ENCODE results near the gene MARCHF11. TPM values are rescaled to one million over a fixed set of nuclear protein-coding genes. Genes with fewer than 3 reads are reported as not detected.

Gene MARCHF11
- total and polyA plus RNA-seq, 2 experiments from 2014 or later = not detected

DNA sequence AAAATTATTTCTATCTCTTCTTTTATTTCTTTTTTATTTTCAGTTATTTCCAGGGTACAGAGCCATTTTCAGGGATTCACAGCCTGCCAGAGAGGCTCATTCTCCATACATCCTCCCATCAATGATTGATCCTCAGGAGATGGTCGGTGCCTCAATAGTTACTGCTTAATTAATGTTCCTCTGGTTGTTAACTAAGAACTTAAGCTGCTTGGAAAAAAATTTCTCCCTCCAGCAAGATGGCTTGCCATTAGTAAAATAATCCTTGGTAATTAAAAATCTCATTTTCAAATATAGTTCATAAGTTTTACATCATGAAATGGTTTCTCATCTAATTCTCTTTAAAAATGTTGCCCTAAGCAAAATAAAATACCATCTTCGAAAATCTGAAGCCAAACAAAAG lies 20.0 kb downstream of the MARCHF11 start:
- Histone ChIP-seq H3F3A (ENCODE audit: insufficient read depth) (no peaks in the 10 kb centered on the region), H3K36me3 (ENCODE audit: low read depth) (no peaks in the 10 kb centered on the region), H2AFZ (no peak overlapping the region), H3K4me2 (ENCODE audit: unreplicated experiment) (no peak overlapping the region), H3K9me3 (ENCODE audit: low read depth) (no peaks in the 10 kb centered on the region), H3K4me3 (no peak overlapping the region), H3K4me1 (ENCODE audit: insufficient read depth) (no peaks in the 10 kb centered on the region), H3K79me2 (ENCODE audit: insufficient read depth) (no peaks in the 10 kb centered on the region), H4K20me1 (ENCODE audit: insufficient read depth) (no peaks in the 10 kb centered on the region), H3K9ac (no peak overlapping the region), H3K9me2 (ENCODE audit: insufficient read depth) (no peaks in the 10 kb centered on the region), H3K27ac (no peak overlapping the region), H3K27me3 (replicated peaks; ENCODE audit: insufficient read depth) (no peaks in the 10 kb centered on the region)
- 40 to 45% methylated on average over 2 of the region's 2 CpGs for WGBS, 2 experiments (ENCODE audit: low coverage in 1 of 2, low lambda C conversion rate in 2 of 2, missing lambda C conversion rate in 2 of 2)
- in situ Hi-C loops (cut with MboI) = loop anchor here (10.0 to 25.0 kb wide), 2 partner anchors 295 to 1053 kb away; partner anchors contain the start of gene BASP1
- no peak for TF ChIP-seq EZH2 (IDR thresholded peaks at IDR 0.05; ENCODE audit: insufficient read depth, poor library complexity, severe bottlenecking)
- TF ChIP-seq EZH2phosphoT487 (IDR thresholded peaks at IDR 0.05; ENCODE audit: insufficient read depth, low read depth) = no peak
- DNase-seq = no peak

- Histone ChIP-seq H4K20me1 (ENCODE audit: insufficient read depth) (no peaks in the 10 kb centered on the region), H3K27me3 (replicated peaks; ENCODE audit: insufficient read depth) (no peaks in the 10 kb centered on the region), H3K79me2 (ENCODE audit: insufficient read depth) (no peaks in the 10 kb centered on the region), H3K4me1 (ENCODE audit: insufficient read depth) (no peaks in the 10 kb centered on the region), H3K9ac (no peak overlapping the region), H3K4me2 (ENCODE audit: unreplicated experiment) (no peak overlapping the region), H3K9me3 (ENCODE audit: low read depth) (no peaks in the 10 kb centered on the region), H3K27ac (no peak overlapping the region), H3K4me3 (no peak overlapping the region), H3K9me2 (ENCODE audit: insufficient read depth) (no peaks in the 10 kb centered on the region), H3K36me3 (ENCODE audit: low read depth) (no peaks in the 10 kb centered on the region), H2AFZ (no peak overlapping the region), H3F3A (ENCODE audit: insufficient read depth) (no peaks in the 10 kb centered on the region)
- DNase-seq = no peak
- TF ChIP-seq EZH2phosphoT487 (IDR thresholded peaks at IDR 0.05; ENCODE audit: insufficient read depth, low read depth) (no peak), EZH2 (IDR thresholded peaks at IDR 0.05; ENCODE audit: insufficient read depth, poor library complexity, severe bottlenecking) (no peak)
- in situ Hi-C loops (cut with MboI) = loop anchor here (10.0 to 25.0 kb wide), 2 partner anchors 299 to 1056 kb away; partner anchors contain the start of gene BASP1
- 52% methylated on average over 1 of the region's 1 CpG for WGBS, 2 experiments (ENCODE audit: low coverage in 1 of 2, low lambda C conversion rate in 2 of 2, missing lambda C conversion rate in 2 of 2)
Observed at GRCh38 chr5:16156152-16156551, 23.4 kb downstream of the MARCHF11 start.

- H3K79me2 ChIP-seq (ENCODE audit: insufficient read depth) = no peaks in the 10 kb centered on the region
- no peak overlapping the region for H2AFZ ChIP-seq
- no peak for TF ChIP-seq EZH2phosphoT487 (IDR thresholded peaks at IDR 0.05; ENCODE audit: insufficient read depth, low read depth)
- no peak for TF ChIP-seq EZH2 (IDR thresholded peaks at IDR 0.05; ENCODE audit: insufficient read depth, poor library complexity, severe bottlenecking)
- no peak for DNase-seq
- no peaks in the 10 kb centered on the region for H3K9me2 ChIP-seq (ENCODE audit: insufficient read depth)
- H4K20me1 ChIP-seq (ENCODE audit: insufficient read depth) = no peaks in the 10 kb centered on the region
- in situ Hi-C loops (cut with MboI) = loop anchor here (10.0 to 25.0 kb wide), 2 partner anchors 302 to 1059 kb away; partner anchors contain the start of gene BASP1
- no peak overlapping the region for H3K4me3 ChIP-seq
- H3K27ac ChIP-seq = no peak overlapping the region
- H3K9ac ChIP-seq = no peak overlapping the region
- no peaks in the 10 kb centered on the region for H3K36me3 ChIP-seq (ENCODE audit: low read depth)
- no peak overlapping the region for H3K4me2 ChIP-seq (ENCODE audit: unreplicated experiment)
- no peaks in the 10 kb centered on the region for H3K9me3 ChIP-seq (ENCODE audit: low read depth)
- H3F3A ChIP-seq (ENCODE audit: insufficient read depth) = no peaks in the 10 kb centered on the region
- no peaks in the 10 kb centered on the region for H3K4me1 ChIP-seq (ENCODE audit: insufficient read depth)
- WGBS, 2 experiments (ENCODE audit: low coverage in 1 of 2, low lambda C conversion rate in 2 of 2, missing lambda C conversion rate in 2 of 2) = 7 to 17% methylated on average over 3 of the region's 3 CpGs
- no peaks in the 10 kb centered on the region for H3K27me3 ChIP-seq (replicated peaks; ENCODE audit: insufficient read depth)
Observed at GRCh38 chr5:16152601-16153568, 26.7 kb downstream of the MARCHF11 start.

DNA sequence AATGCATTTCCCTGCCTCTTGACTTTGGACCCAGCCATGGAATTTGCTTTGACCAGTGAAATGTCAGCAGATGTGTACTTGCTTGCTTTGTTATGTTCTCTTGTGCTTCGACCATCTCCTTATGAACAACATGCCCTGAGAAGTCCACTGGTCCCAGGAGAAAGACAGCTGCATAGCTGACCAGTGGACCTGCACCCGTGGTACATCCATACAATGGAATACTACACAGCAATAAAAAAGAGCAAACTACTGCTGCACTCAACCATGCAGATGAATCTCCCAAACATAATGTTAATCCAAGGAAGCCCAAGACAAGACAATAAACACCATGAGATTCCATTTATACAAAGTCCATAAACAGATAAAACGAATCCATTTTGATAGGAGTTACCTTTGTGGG lies 30.0 kb downstream of the MARCHF11 start:
- no peaks in the 10 kb centered on the region for H3K79me2 ChIP-seq (ENCODE audit: insufficient read depth)
- H3K9me3 ChIP-seq (ENCODE audit: low read depth) = no peaks in the 10 kb centered on the region
- no peaks in the 10 kb centered on the region for H3K36me3 ChIP-seq (ENCODE audit: low read depth)
- no peak overlapping the region for H3K9ac ChIP-seq
- no peaks in the 10 kb centered on the region; the same call in 1 of the 2 replicates for H3K27me3 ChIP-seq (replicated peaks; ENCODE audit: insufficient read depth)
- TF ChIP-seq EZH2 (IDR thresholded peaks at IDR 0.05; ENCODE audit: insufficient read depth, poor library complexity, severe bottlenecking) (no peak), EZH2phosphoT487 (IDR thresholded peaks at IDR 0.05; ENCODE audit: insufficient read depth, low read depth) (no peak)
- no peak overlapping the region for H3K4me2 ChIP-seq (ENCODE audit: unreplicated experiment)
- 14 to 22% methylated on average over 3 of the region's 3 CpGs for WGBS, 2 experiments (ENCODE audit: low coverage in 1 of 2, low lambda C conversion rate in 2 of 2, missing lambda C conversion rate in 2 of 2)
- H3F3A ChIP-seq (ENCODE audit: insufficient read depth) = no peaks in the 10 kb centered on the region
- H2AFZ ChIP-seq = no peak overlapping the region
- DNase-seq = no peak
- H3K27ac ChIP-seq = no peak overlapping the region
- H3K4me3 ChIP-seq = no peak overlapping the region
- H3K4me1 ChIP-seq (ENCODE audit: insufficient read depth) = no peaks in the 10 kb centered on the region
- no peaks in the 10 kb centered on the region for H3K9me2 ChIP-seq (ENCODE audit: insufficient read depth)
- H4K20me1 ChIP-seq (ENCODE audit: insufficient read depth) = no peaks in the 10 kb centered on the region
- in situ Hi-C loops (cut with MboI) = loop anchor here (10.0 to 25.0 kb wide), 2 partner anchors 305 to 1063 kb away; partner anchors contain the start of gene BASP1

Measured in GM23248 (cell line).